T47D (cell line): Measurements from ENCODE around the gene DIPK1B.
A peak's percentile ranks its signal among the peaks of the same experiment; 100 is the strongest.
"Not testable (repeated sequence)": the region's sequence is repeated elsewhere in the genome, so short reads cannot be mapped to it uniquely, and the experiment has no call there.

Source experiments
- DNase-seq, 2 experiments: peaks; one replicate each; pipeline versions ENCODE4 v3.0.0 to v3.0.0-alpha.2; 2011 to 2012; ENCODE audit warnings: low read depth in 1 of 2, low spot score in 1 of 2
- JUND ChIP-seq: IDR thresholded peaks from 2 replicates; pipeline ENCODE4 v1.6.1; 2012; ENCODE audit warnings: low read depth
- in situ Hi-C: cut with HindIII; loops from 2 replicates; pipeline ENCODE4 v1.10.0; 2016; ENCODE audit warnings: low sequenced_read_pairs, low pct_unique_long_range_greater_than_20kb

Gene DIPK1B

GRCh38 chr9:136756134-136756438 is 43.7 kb downstream of the DIPK1B start:
- no peak for TF ChIP-seq JUND
- in situ Hi-C loops, result no loop called here
- no peak for DNase-seq

- in situ Hi-C loops, result no loop called here
- TF ChIP-seq JUND, result no peak
- no peak for DNase-seq
Observed at GRCh38 chr9:136756836-136757235, 44.5 kb downstream of the DIPK1B start.

- in situ Hi-C loops, result no loop called here
- no peak for TF ChIP-seq JUND
- DNase-seq, result no peak
Observed at GRCh38 chr9:136757328-136757727, 45.0 kb downstream of the DIPK1B start.

GRCh38 chr9:136757751-136758140 is 45.4 kb downstream of the DIPK1B start:
- in situ Hi-C loops, result no loop called here
- DNase-seq, result no peak
- TF ChIP-seq JUND, result no peak

- in situ Hi-C loops, result no loop called here
- no peak for TF ChIP-seq JUND
- DNase-seq, result no peak
Observed at GRCh38 chr9:136759001-136759400, 46.6 kb downstream of the DIPK1B start.

- no peak for DNase-seq
- in situ Hi-C loops, result no loop called here
- TF ChIP-seq JUND, result no peak
Observed at GRCh38 chr9:136759436-136760325, 47.3 kb downstream of the DIPK1B start.

- no peak for TF ChIP-seq JUND
- no peak for DNase-seq
- in situ Hi-C loops, result no loop called here
Observed at GRCh38 chr9:136760424-136760823, 48.1 kb downstream of the DIPK1B start.

GRCh38 chr9:136760834-136761544 is 48.6 kb downstream of the DIPK1B start:
- DNase-seq, result peak; percentile 81 to 87
- in situ Hi-C loops, result not testable (repeated sequence)

- DNase-seq, result no peak
- no peak for TF ChIP-seq JUND
- in situ Hi-C loops, result no loop called here
Observed at GRCh38 chr9:136761545-136761981, 49.2 kb downstream of the DIPK1B start.

GRCh38 chr9:136762221-136762691 is 49.9 kb downstream of the DIPK1B start:
- no peak for DNase-seq
- no peak for TF ChIP-seq JUND
- in situ Hi-C loops, result no loop called here

- peak in 1 of 2 experiments; percentile 85 for DNase-seq
- in situ Hi-C loops, result no loop called here
- TF ChIP-seq JUND, result no peak
Observed at GRCh38 chr9:136762915-136763648, 50.7 kb downstream of the DIPK1B start.

GRCh38 chr9:136763649-136764035 is 51.3 kb downstream of the DIPK1B start:
- no peak for TF ChIP-seq JUND
- no peak for DNase-seq
- in situ Hi-C loops, result no loop called here
